HepG2 (cell line): ENCODE data around the gene CTU2. TPM values are rescaled to one million over a fixed set of nuclear protein-coding genes. Genes with fewer than 3 reads are reported as not detected.

Experiments used
- ATAC-seq: fragments of 200-7000 bp; cut with Tn5 transposase; 3 replicates; pipeline ENCODE4 v1.9.1; 2020; ENCODE audit warnings: mild to moderate bottlenecking, moderate library complexity
- BruUV-seq: library from RNA; stranded (reverse); fragments of 400-500 nt; replicated peaks from 2 replicates; lab custom pipeline; 2021; lab: Mats Ljungman, UMichigan
- CTCF ChIA-PET: fragments of 300-600 bp; formaldehyde crosslinking; extraction: SDS; loops from one replicate; lab custom pipeline; 2021; ENCODE audit warnings: low total read pairs, inconsistent platforms, low intra/inter-chr PET ratio; lab: Yijun Ruan, JAX
- POLR2A ChIA-PET: fragments of 350-600 bp; sonication (Branson Sonifier 250); formaldehyde crosslinking; loops from one replicate; lab custom pipeline; 2020; ENCODE audit warnings: antibody characterized with exemption, inconsistent platforms; lab: Yijun Ruan, JAX
- DNase-seq: peaks from one replicate; pipeline ENCODE4 v3.0.0-alpha.2; 2015; ENCODE audit warnings: low spot score
- FAIRE-seq: peaks from 3 replicates; lab custom pipeline; 2011; peaks lifted over from hg19 to GRCh38; lab: Jason Lieb, UNC
- H2AFZ ChIP-seq: one replicate; pipeline ENCODE4 v1.6.1; 2011; ENCODE audit warnings: low read length, inconsistent platforms
- H3K27ac ChIP-seq: fragments of 300-600 bp; 3 replicates; pipeline ENCODE4 v1.8.0; 2011; ENCODE audit warnings: mixed run types, mild to moderate bottlenecking, mixed read lengths, low read length, inconsistent platforms; ENCODE audit not compliant: insufficient read depth; ENCODE audit errors: extremely low read length
- H3K27me3 ChIP-seq, 2 experiments: fragments of 200-600 bp in 1 of 2; 2 replicates in 1 of 2; 3 replicates in 1 of 2; pipeline versions ENCODE4 v1.6.0 to v1.8.0; 2011; ENCODE audit warnings: low read length in 2 of 2, mild to moderate bottlenecking in 2 of 2, moderate library complexity in 2 of 2, inconsistent platforms in 1 of 2; ENCODE audit not compliant: insufficient read depth in 2 of 2, control insufficient read depth in 1 of 2
- H3K36me3 ChIP-seq, 2 experiments: fragments of 200-600 bp in 1 of 2; replicated peaks in 1 of 2; 2 replicates in 1 of 2; 3 replicates in 1 of 2; pipeline versions ENCODE4 v1.5.1 to v1.8.0; 2011; ENCODE audit warnings: low read length in 2 of 2, inconsistent platforms in 1 of 2; ENCODE audit not compliant: insufficient read depth in 2 of 2, control insufficient read depth in 1 of 2
- H3K4me1 ChIP-seq: 2 replicates; pipeline ENCODE4 v1.5.1; 2012; ENCODE audit warnings: low read length, inconsistent platforms; ENCODE audit not compliant: insufficient read depth
- H3K4me2 ChIP-seq: 2 replicates; pipeline ENCODE4 v1.6.0; 2011; ENCODE audit warnings: low read depth, low read length, inconsistent platforms
- H3K4me3 ChIP-seq, 3 experiments: fragments of 200-600 bp in 1 of 3; sonication (generic), shearing (Covaris generic) in 1 of 3; replicated peaks in 1 of 3; 2 replicates each; pipeline ENCODE4 v1.5.1; 2011 to 2016; ENCODE audit warnings: low read length in 3 of 3, inconsistent platforms in 2 of 3, low read depth in 2 of 3, mild to moderate bottlenecking in 2 of 3, control low read depth in 1 of 3, mixed read lengths in 1 of 3; ENCODE audit not compliant: insufficient read depth in 1 of 3
- H3K79me2 ChIP-seq: one replicate; pipeline ENCODE4 v1.6.1; 2011; ENCODE audit warnings: low read length, inconsistent platforms; ENCODE audit not compliant: insufficient read depth
- H3K9ac ChIP-seq: 2 replicates; pipeline ENCODE4 v1.6.0; 2011; ENCODE audit warnings: mild to moderate bottlenecking, low read depth, low read length, inconsistent platforms; ENCODE audit not compliant: insufficient read depth
- H3K9me3 ChIP-seq: 2 replicates; pipeline ENCODE4 v1.5.1; 2012; ENCODE audit warnings: mild to moderate bottlenecking, low read length
- H4K20me1 ChIP-seq: 2 replicates; pipeline ENCODE4 v1.6.0; 2011; ENCODE audit warnings: inconsistent platforms, mild to moderate bottlenecking, low read length, moderate library complexity; ENCODE audit not compliant: insufficient read depth
- ARID5B ChIP-seq: IDR thresholded peaks from 2 replicates; pipeline ENCODE4 v1.4.0; 2020; ENCODE audit warnings: mild to moderate bottlenecking, missing genetic modification reagents
- FOXJ3 ChIP-seq: sonication (generic); formaldehyde crosslinking; IDR thresholded peaks from 2 replicates; pipeline ENCODE4 v1.4.0; 2020; ENCODE audit warnings: missing genetic modification reagents, mild to moderate bottlenecking, borderline replicate concordance
- FUBP1 ChIP-seq: sonication (generic); formaldehyde crosslinking; IDR thresholded peaks from 2 replicates; pipeline ENCODE4 v1.5.1; 2020; ENCODE audit warnings: missing genetic modification reagents, mild to moderate bottlenecking, borderline replicate concordance
- HDAC2 ChIP-seq: sonication (generic); formaldehyde crosslinking; IDR thresholded peaks from 2 replicates; pipeline ENCODE4 v1.4.0; 2020; ENCODE audit warnings: missing genetic modification reagents
- JARID2 ChIP-seq: sonication (generic); formaldehyde crosslinking; IDR thresholded peaks from 2 replicates; pipeline ENCODE4 v1.8.1; 2023; ENCODE audit warnings: missing genetic modification reagents, inconsistent platforms; ENCODE audit not compliant: insufficient replicate concordance
- KAT7 ChIP-seq: IDR thresholded peaks from 2 replicates; pipeline ENCODE4 v1.6.1; 2018; ENCODE audit warnings: borderline replicate concordance, missing compliant biosample characterization
- MED13 ChIP-seq: sonication (generic); formaldehyde crosslinking; IDR thresholded peaks from 2 replicates; pipeline ENCODE4 v1.5.0; 2020; ENCODE audit warnings: missing genetic modification reagents
- MEF2D ChIP-seq: sonication (generic); formaldehyde crosslinking; IDR thresholded peaks from 2 replicates; pipeline ENCODE4 v1.5.1; 2020; ENCODE audit warnings: mild to moderate bottlenecking, missing genetic modification reagents
- MEIS2 ChIP-seq: sonication (generic); formaldehyde crosslinking; IDR thresholded peaks from 2 replicates; pipeline ENCODE4 v1.9.0; 2021; ENCODE audit warnings: mild to moderate bottlenecking, missing genetic modification reagents
- PCBP1 ChIP-seq: fragments of 200-400 bp; formaldehyde crosslinking; IDR thresholded peaks from 2 replicates; pipeline ENCODE4 v1.6.1; 2017; ENCODE audit warnings: mild to moderate bottlenecking, low read depth, low read length, borderline replicate concordance
- ZBTB26 ChIP-seq: IDR thresholded peaks from 2 replicates; pipeline ENCODE4 v1.6.1; 2016; ENCODE audit warnings: missing compliant biosample characterization, missing genetic modification reagents, borderline replicate concordance
- ZNF124 ChIP-seq: sonication (generic); formaldehyde crosslinking; IDR thresholded peaks from 2 replicates; pipeline ENCODE4 v1.4.0; 2020; ENCODE audit warnings: missing genetic modification reagents
- ZNF44 ChIP-seq: sonication (generic); formaldehyde crosslinking; IDR thresholded peaks from 2 replicates; pipeline ENCODE4 v1.5.1; 2020; ENCODE audit warnings: mild to moderate bottlenecking, missing genetic modification reagents
- ZNF549 ChIP-seq: sonication (generic); formaldehyde crosslinking; IDR thresholded peaks from 2 replicates; pipeline ENCODE4 v1.5.0; 2020; ENCODE audit warnings: missing genetic modification reagents
- WGBS: methylation state at CpG from one replicate; pipeline ENCODE4 v1.1.6; 2017; ENCODE audit warnings: low lambda C conversion rate; 5-methylcytosine and 5-hydroxymethylcytosine counted together
- in situ Hi-C: cut with HindIII; loops from 2 replicates; pipeline ENCODE4 v1.10.0; 2017; ENCODE audit warnings: low pct_unique_long_range_greater_than_20kb; ENCODE audit not compliant: extremely low pct_ligation_motif_present
- intact Hi-C: fragments of 100-400 bp; cut with micrococcal nuclease; formaldehyde crosslinking; loops from one replicate; pipeline ENCODE4 v1.10.0; 2022; ENCODE audit not compliant: unreplicated experiment
- polyA plus RNA-seq, 8 experiments: library from polyadenylated mRNA; depleted of rRNA in 3 of 8; stranded (reverse) in 7 of 8; unstranded in 1 of 8; fragments of >200 nt; fragmentation: Illumina TruSeq in 4 of 8; extraction: Trizol in 4 of 8; gene quantifications; 2 replicates each; pipeline versions ENCODE4 v1.2.1 to v1.2.3, GENCODE V29; 2011 to 2016; ENCODE audit warnings: low read depth in 4 of 8, missing spikeins in 1 of 8, mixed read lengths in 1 of 8; ENCODE audit not compliant: insufficient read depth in 1 of 8
- total RNA-seq, 5 experiments: library from RNA; depleted of rRNA; stranded (reverse); fragments of >200 nt; fragmentation: Illumina TruSeq; extraction: Trizol; gene quantifications; 2 replicates each; pipeline ENCODE4 v1.2.3, GENCODE V29; 2016; ENCODE audit warnings: low read depth in 1 of 5

Gene CTU2
- total and polyA plus RNA-seq, 2 of the 13 experiments (the other 11 are each of a cell fraction or from before 2014, with no cell fraction given): 13.3 to 21.9 TPM

GRCh38 chr16:88662843-88663606 is 43.3 kb upstream of the CTU2 start, which contains the start of gene MVD:
Gene MVD (minus strand): TSS chr16:88663091. CDS start chr16:88663080, 11 bp downstream.
- Histone ChIP-seq H3K4me1 (peaks cover 44% of the 10 kb centered on the region), H3K79me2 (peaks cover 75% of the 10 kb centered on the region), H3K27me3 (no peaks in the 10 kb centered on the region), H3K9ac (peak within 1 kb of the TSS; percentile 96), H3K9me3 (no peaks in the 10 kb centered on the region), H3K4me2 (peak within 1 kb of the TSS; percentile 82), H3K36me3 (peaks cover 4 to 22% of the 10 kb centered on the region in 2 experiments), H2AFZ (no peak within 1 kb of the TSS), H4K20me1 (peaks cover 37% of the 10 kb centered on the region), H3K27ac (peak within 1 kb of the TSS; percentile 78), H3K4me3 (peak within 1 kb of the TSS; percentile 81 to 95 (median 91))
- ATAC-seq (peak; percentile 97), DNase-seq (peak; percentile 98), FAIRE-seq (peak; percentile 99)
- no TSS peak for BruUV-seq
- intact Hi-C loops: loop anchor here (2.0 kb wide), 1 partner anchor 38 kb away; no protein-coding TSS in a partner anchor
- ChIA-PET POLR2A (interaction anchor here (0.8 to 2.6 kb wide), 13 partner anchors 9 to 121 kb away, joined by 3 to 51 read pairs (median 4); partner anchors contain the start of genes CYBA and ZC3H18), CTCF (no interaction called here)
- in situ Hi-C loops: no loop called here
- 2% methylated on average over 22 of the region's 88 CpGs for WGBS
- peak; percentile 63 for TF ChIP-seq ARID5B (CRISPR knock-in tag)
- no peak; the same call in 1 of the 2 replicates for TF ChIP-seq ZBTB26 (CRISPR knock-in tag)
- TF ChIP-seq JARID2 (CRISPR knock-in tag): no peak
- TF ChIP-seq PCBP1: no peak
- peak; percentile 37; the same call in 1 of the 2 replicates for TF ChIP-seq MED13
- TF ChIP-seq FOXJ3 (CRISPR knock-in tag): no peak; the same call in 1 of the 2 replicates
- peak; percentile 86 for TF ChIP-seq MEIS2
- TF ChIP-seq FUBP1 (CRISPR knock-in tag): no peak; the same call in 1 of the 2 replicates
- peak; percentile 84; the same call in 1 of the 2 replicates for TF ChIP-seq ZNF124
- TF ChIP-seq ZNF549 (CRISPR knock-in tag): no peak
- TF ChIP-seq MEF2D: 0 out of 2 replicates have a peak, but pooled peaks have one; percentile 40
- TF ChIP-seq ZNF44 (CRISPR knock-in tag): peak; percentile 99; the same call in 1 of the 2 replicates
- TF ChIP-seq HDAC2 (CRISPR knock-in tag): peak; percentile 54
- peak; percentile 79; the same call in 1 of the 2 replicates for TF ChIP-seq KAT7 (CRISPR knock-in tag)
